K562 (cell line): ENCODE data around the gene PPP1R12B. TPM values are rescaled to one million over a fixed set of nuclear protein-coding genes. Genes with fewer than 3 reads are reported as not detected.
"Not testable (repeated sequence)": the region's sequence is repeated elsewhere in the genome, so short reads cannot be mapped to it uniquely, and the experiment has no call there.

Experiments
- ATAC-seq: fragments of 200-7000 bp; cut with Tn5 transposase; 3 replicates; pipeline ENCODE4 v1.9.1; 2020; ENCODE audit warnings: moderate library complexity
- BruUV-seq: library from RNA; stranded (reverse); fragments of 400-500 nt; replicated peaks from 2 replicates; lab custom pipeline; 2021; lab: Mats Ljungman, UMichigan
- CTCF ChIA-PET: fragments of 300-600 bp; formaldehyde crosslinking; extraction: SDS; loops from one replicate; lab custom pipeline; 2021; ENCODE audit warnings: low intra/inter-chr PET ratio; lab: Yijun Ruan, JAX
- POLR2A ChIA-PET: fragments of 300-600, 350-650 bp; sonication (Branson Sonifier 250); formaldehyde crosslinking; extraction: SDS; loops from one replicate; lab custom pipeline; 2021; ENCODE audit warnings: antibody characterized with exemption, inconsistent platforms; lab: Yijun Ruan, JAX
- DNase-seq, 4 experiments: peaks; one replicate each; pipeline versions ENCODE4 v3.0.0 to v3.0.0-alpha.2; 2011 to 2018; ENCODE audit warnings: low spot score in 3 of 4, mixed read lengths in 3 of 4; ENCODE audit errors: extremely low read depth in 1 of 4
- FAIRE-seq: peaks from 2 replicates; lab custom pipeline; 2011; peaks lifted over from hg19 to GRCh38; lab: Jason Lieb, UNC
- H2AFZ ChIP-seq: 2 replicates; pipeline ENCODE4 v1.6.0; 2011; ENCODE audit warnings: low read depth, low read length, control low read depth, inconsistent platforms
- H3K27ac ChIP-seq: fragments of 200-600 bp; 3 replicates; pipeline ENCODE4 v1.8.0; 2011; ENCODE audit warnings: low read depth, mild to moderate bottlenecking, control low read depth, inconsistent platforms, low read length, moderate library complexity, mixed read lengths; ENCODE audit errors: extremely low read depth
- H3K27me3 ChIP-seq, 2 experiments: fragments of 300-600 bp in 1 of 2; 2 replicates in 1 of 2; 3 replicates in 1 of 2; pipeline versions ENCODE4 v1.6.0 to v1.8.0; 2011; ENCODE audit warnings: inconsistent platforms in 2 of 2, low read length in 2 of 2, mild to moderate bottlenecking in 1 of 2, mixed read lengths in 1 of 2, moderate library complexity in 1 of 2; ENCODE audit not compliant: control insufficient read depth in 2 of 2, insufficient read depth in 2 of 2
- H3K36me3 ChIP-seq: fragments of 300-600 bp; 3 replicates; pipeline ENCODE4 v1.8.0; 2011; ENCODE audit warnings: mild to moderate bottlenecking, low read length, inconsistent platforms; ENCODE audit not compliant: control insufficient read depth, insufficient read depth
- H3K4me1 ChIP-seq, 2 experiments: fragments of 200-600 bp in 1 of 2; replicated peaks in 1 of 2; 2 replicates in 1 of 2; 3 replicates in 1 of 2; pipeline versions ENCODE4 v1.5.1 to v1.8.0; 2011; ENCODE audit warnings: inconsistent platforms in 2 of 2, low read length in 2 of 2, mild to moderate bottlenecking in 1 of 2, mixed read lengths in 1 of 2, moderate library complexity in 1 of 2; ENCODE audit not compliant: control insufficient read depth in 2 of 2, insufficient read depth in 2 of 2
- H3K4me2 ChIP-seq: 2 replicates; pipeline ENCODE4 v1.6.1; 2011; ENCODE audit warnings: low read length, control low read depth, inconsistent platforms, mixed read lengths; ENCODE audit not compliant: insufficient read depth
- H3K4me3 ChIP-seq: fragments of 200-600 bp; sonication (generic), shearing (Covaris generic); 2 replicates; pipeline ENCODE4 v1.5.1; 2016; ENCODE audit warnings: control low read depth, inconsistent platforms
- H3K79me2 ChIP-seq: fragments of 200-600 bp; 3 replicates; pipeline ENCODE4 v1.8.0; 2011; ENCODE audit warnings: low read length, inconsistent platforms; ENCODE audit not compliant: control insufficient read depth, insufficient read depth
- H3K9ac ChIP-seq, 2 experiments: 2 replicates each; pipeline versions ENCODE4 v1.6.0 to v1.6.1; 2011; ENCODE audit warnings: low read depth in 2 of 2, low read length in 2 of 2, control low read depth in 1 of 2, inconsistent platforms in 1 of 2, mild to moderate bottlenecking in 1 of 2, mixed read lengths in 1 of 2; ENCODE audit not compliant: insufficient read depth in 1 of 2
- H3K9me1 ChIP-seq: one replicate; pipeline ENCODE4 v1.6.0; 2011; ENCODE audit warnings: inconsistent platforms, mild to moderate bottlenecking, low read length, moderate library complexity; ENCODE audit not compliant: control insufficient read depth, insufficient read depth
- H3K9me3 ChIP-seq: replicated peaks from 2 replicates; pipeline ENCODE4 v1.5.1; 2011; ENCODE audit warnings: low read depth, low read length, inconsistent platforms; ENCODE audit not compliant: control insufficient read depth, insufficient read depth
- H4K20me1 ChIP-seq: replicated peaks from 2 replicates; pipeline ENCODE4 v1.6.1; 2011; ENCODE audit warnings: low read length, inconsistent platforms, mixed read lengths; ENCODE audit not compliant: control insufficient read depth, insufficient read depth
- BRD9 ChIP-seq: fragments of 450-650 bp; IDR thresholded peaks from 2 replicates; pipeline ENCODE4 v1.6.1; 2018; ENCODE audit warnings: low read depth; ENCODE audit not compliant: partially characterized antibody
- KDM5B ChIP-seq: fragments of 200-600 bp; sonication (generic); IDR thresholded peaks from 2 replicates; pipeline ENCODE4 v1.6.1; 2012; ENCODE audit warnings: low read depth, mild to moderate bottlenecking, moderate library complexity, low read length, control low read depth, inconsistent platforms; ENCODE audit not compliant: insufficient replicate concordance
- MAFF ChIP-seq: IDR thresholded peaks from 2 replicates; pipeline ENCODE4 v1.6.1; 2012; ENCODE audit warnings: low read length, improper control_type of control experiment
- MAFG ChIP-seq: fragments of 450-650 bp; conservative IDR thresholded peaks from 2 replicates; pipeline ENCODE4 v1.6.1; 2016; ENCODE audit warnings: missing genetic modification characterization, missing compliant biosample characterization
- MTA3 ChIP-seq: fragments of 450-650 bp; formaldehyde crosslinking; IDR thresholded peaks from 2 replicates; pipeline ENCODE4 v1.6.1; 2017; ENCODE audit warnings: mild to moderate bottlenecking, borderline replicate concordance
- NFE2 ChIP-seq: IDR thresholded peaks from 2 replicates; pipeline ENCODE4 v1.6.1; 2014; ENCODE audit warnings: antibody characterized with exemption, low read depth
- NR2C2 ChIP-seq, 2 experiments: fragments of 200-800 bp in 1 of 2; sonication (Bioruptor generic) in 1 of 2; sonication (generic) in 1 of 2; formaldehyde crosslinking in 1 of 2; IDR thresholded peaks; 2 replicates each; pipeline versions ENCODE4 v1.6.1 to v1.8.0; 2016 to 2022; ENCODE audit warnings: mild to moderate bottlenecking in 1 of 2, missing compliant biosample characterization in 1 of 2, missing genetic modification characterization in 1 of 2, missing genetic modification reagents in 1 of 2
- POLR2AphosphoS2 ChIP-seq: IDR thresholded peaks from 2 replicates; pipeline ENCODE4 v1.6.1; 2012; ENCODE audit warnings: low read length, improper control_type of control experiment
- SIN3B ChIP-seq: fragments of 450-650 bp; IDR thresholded peaks from 2 replicates; pipeline ENCODE4 v1.6.1; 2017; ENCODE audit warnings: low read depth, mild to moderate bottlenecking, moderate library complexity
- SMARCA4 ChIP-seq: fragments of 450-650 bp; IDR thresholded peaks from 2 replicates; pipeline ENCODE4 v1.6.1; 2016
- TAF9B ChIP-seq: fragments of 450-650 bp; IDR thresholded peaks from 2 replicates; pipeline ENCODE4 v1.6.1; 2018; ENCODE audit warnings: mild to moderate bottlenecking; ENCODE audit not compliant: partially characterized antibody
- ZFP36 ChIP-seq: fragments of 150-350 bp; IDR thresholded peaks from 2 replicates; pipeline ENCODE4 v1.6.1; 2018; ENCODE audit warnings: low read length, low read depth; ENCODE audit not compliant: partially characterized antibody
- ZKSCAN1 ChIP-seq: fragments of 150-350 bp; IDR thresholded peaks from 2 replicates; pipeline ENCODE4 v1.6.1; 2016; ENCODE audit warnings: low read depth, low read length
- ZNF316 ChIP-seq: fragments of 450-650 bp; IDR thresholded peaks from 2 replicates; pipeline ENCODE4 v1.6.1; 2016
- ZZZ3 ChIP-seq: fragments of 450-650 bp; IDR thresholded peaks from 2 replicates; pipeline ENCODE4 v1.6.1; 2016; ENCODE audit warnings: antibody characterized with exemption, mild to moderate bottlenecking, moderate library complexity
- WGBS: fragments of 100-300 bp; shearing (Covaris generic); methylation state at CpG from one replicate; pipeline ENCODE4 v1.1.6; 2016; ENCODE audit warnings: low coverage, mixed read lengths; ENCODE audit not compliant: insufficient coverage; ENCODE audit errors: missing lambda C conversion rate; 5-methylcytosine and 5-hydroxymethylcytosine counted together
- in situ Hi-C: fragments of 300-500 bp; cut with MboI; formaldehyde crosslinking; loops from 4 replicates; pipeline ENCODE4 v1.15.0; 2018; ENCODE audit warnings: inconsistent platforms, mixed read lengths
- intact Hi-C: fragments of 100-400 bp; cut with micrococcal nuclease; formaldehyde crosslinking; loops from 2 replicates; pipeline ENCODE4 v1.14.2; 2022
- polyA plus RNA-seq, 8 experiments: library from polyadenylated mRNA; depleted of rRNA in 4 of 8; stranded (reverse) in 5 of 8; unstranded in 3 of 8; fragments of >200 nt; fragmentation: Nextera tagmentation in 2 of 8; fragmentation: Illumina TruSeq in 1 of 8; extraction: Ambion mirVana in 2 of 8; extraction: Trizol in 1 of 8; gene quantifications; 2 replicates each; pipeline versions ENCODE4 v1.2.1 to v1.2.3, GENCODE V29; 2011 to 2014; ENCODE audit warnings: inconsistent platforms in 1 of 8, missing spikeins in 1 of 8
- total RNA-seq, 7 experiments: library from RNA; depleted of rRNA in 6 of 7; stranded (reverse); fragments of >200 nt in 6 of 7; fragmentation: Illumina TruSeq in 2 of 7; extraction: Trizol in 2 of 7; gene quantifications; 2 replicates each; pipeline versions ENCODE4 v1.2.1 to v1.2.3, GENCODE V29; 2011 to 2021; ENCODE audit warnings: low replicate concordance in 1 of 7
- TF ChIP-seq, protein P1 (sequence below): fragments of 250-450 bp; sonication (Bioruptor Pico); IDR thresholded peaks from 2 replicates; pipeline ENCODE4 v1.5.1; 2021; ENCODE audit warnings: mild to moderate bottlenecking

The PPP1R12B gene
- total and polyA plus RNA-seq, 9 of the 15 experiments (the other 6 are each of a cell fraction or from before 2014, with no cell fraction given) = 0.73 to 16.9 (median 13.6) TPM

- H3K4me2 ChIP-seq, H4K20me1 ChIP-seq, H3K9me1 ChIP-seq, ATAC-seq, H3K36me3 ChIP-seq, BruUV-seq, H3K9me3 ChIP-seq, DNase-seq, H3K27ac ChIP-seq, H3K79me2 ChIP-seq, in situ Hi-C loops, H2AFZ ChIP-seq, intact Hi-C loops, CTCF ChIA-PET, FAIRE-seq, H3K4me1 ChIP-seq, H3K9ac ChIP-seq, H3K27me3 ChIP-seq, H3K4me3 ChIP-seq: not testable (repeated sequence)
- POLR2A ChIA-PET = interaction anchor here (0.7 kb wide), 1 partner anchor 397 kb away, joined by 3 read pairs; no protein-coding TSS in a partner anchor
- WGBS = 68% methylated on average over 3 of the region's 3 CpGs
Measured at GRCh38 chr1:202375175-202375574, 26.7 kb downstream of the PPP1R12B start.

DNA sequence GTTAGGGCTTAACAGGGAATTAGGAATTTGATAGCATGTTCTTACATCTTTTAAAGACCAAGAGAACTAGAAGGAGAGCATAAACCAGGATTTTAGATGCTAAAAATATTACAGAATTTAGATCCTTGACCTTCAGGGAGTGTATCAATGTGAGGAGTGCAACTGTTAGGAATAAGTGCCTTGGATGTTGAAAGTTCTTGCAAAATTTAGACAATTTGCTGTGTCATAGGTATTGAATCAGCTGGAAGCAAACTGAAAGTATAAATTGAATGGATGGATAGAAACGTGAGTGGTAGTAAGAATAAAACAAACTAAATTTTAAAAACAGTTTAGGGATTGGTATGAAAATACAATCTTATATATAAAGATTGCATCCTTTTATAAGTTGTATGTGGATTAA is 27.7 kb downstream of the PPP1R12B start:
- Histone ChIP-seq H3K9ac (no peak overlapping the region), H4K20me1 (no peaks in the 10 kb centered on the region), H3K36me3 (no peaks in the 10 kb centered on the region), H3K4me1 (peaks cover 0 to 2% of the 10 kb centered on the region in 2 experiments; a peak in 1 of 5 replicates), H3K9me3 (no peaks in the 10 kb centered on the region), H3K4me2 (no peak overlapping the region), H3K9me1 (no peaks in the 10 kb centered on the region), H3K27ac (no peak overlapping the region), H3K4me3 (no peak overlapping the region), H3K27me3 (no peaks in the 10 kb centered on the region), H2AFZ (no peak overlapping the region), H3K79me2 (peaks cover 6% of the 10 kb centered on the region; the same call in 2 of the 3 replicates)
- in situ Hi-C loops (no loop called here), intact Hi-C loops (no loop called here)
- FAIRE-seq (no peak), DNase-seq (peak in 1 of 4 experiments; percentile 13), ATAC-seq (peak; percentile 67)
- 14% methylated on average over 1 of the region's 1 CpG for WGBS
- no TSS peak for BruUV-seq
- POLR2A ChIA-PET = interaction anchor here (0.6 to 1.8 kb wide), 4 partner anchors 9 to 34 kb away, joined by 3 to 7 read pairs (median 4); partner anchors contain the start of gene UBE2T
- CTCF ChIA-PET = no interaction called here
- TF ChIP-seq NFE2 = peak; percentile 87
- peak; percentile 43; the same call in 1 of the 2 replicates for TF ChIP-seq MAFF
- TF ChIP-seq ZFP36 = no peak
- TF ChIP-seq NR2C2 (CRISPR knock-in tag; IDR thresholded peaks at IDR 0.05) = no peak
- TF ChIP-seq NR2C2 (tag; IDR thresholded peaks at IDR 0.05) = peak; percentile 37; the same call in 1 of the 2 replicates
- no peak for TF ChIP-seq MTA3
- no peak for TF ChIP-seq SIN3B
- TF ChIP-seq ZKSCAN1 = no peak
- TF ChIP-seq SMARCA4 = peak; percentile 36; the same call in 1 of the 2 replicates
- TF ChIP-seq KDM5B = no peak
- peak; percentile 94 for TF ChIP-seq ZNF316
- TF ChIP-seq POLR2AphosphoS2 = no peak
- TF ChIP-seq TAF9B = peak; percentile 40
- peak; percentile 93 for TF ChIP-seq MAFG (tag)
- TF ChIP-seq BRD9 = peak; percentile 42
- TF ChIP-seq, protein P1, sequence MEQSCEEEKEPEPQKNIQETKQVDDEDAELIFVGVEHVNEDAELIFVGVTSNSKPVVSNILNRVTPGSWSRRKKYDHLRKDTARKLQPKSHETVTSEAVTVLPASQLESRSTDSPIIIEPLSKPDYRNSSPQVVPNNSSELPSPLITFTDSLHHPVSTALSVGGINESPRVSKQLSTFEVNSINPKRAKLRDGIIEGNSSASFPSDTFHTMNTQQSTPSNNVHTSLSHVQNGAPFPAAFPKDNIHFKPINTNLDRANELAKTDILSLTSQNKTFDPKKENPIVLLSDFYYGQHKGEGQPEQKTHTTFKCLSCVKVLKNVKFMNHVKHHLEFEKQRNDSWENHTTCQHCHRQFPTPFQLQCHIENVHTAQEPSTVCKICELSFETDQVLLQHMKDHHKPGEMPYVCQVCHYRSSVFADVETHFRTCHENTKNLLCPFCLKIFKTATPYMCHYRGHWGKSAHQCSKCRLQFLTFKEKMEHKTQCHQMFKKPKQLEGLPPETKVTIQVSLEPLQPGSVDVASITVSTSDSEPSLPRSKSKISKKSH (CRISPR knock-in tag) = no peak
- TF ChIP-seq ZZZ3 = no peak
